ENCODE data around the gene TBX10. TPM values are rescaled to one million over a fixed set of nuclear protein-coding genes. Genes with fewer than 3 reads are reported as not detected.
A peak's percentile ranks its signal among the peaks of the same experiment; 100 is the strongest.

Gene TBX10
- total RNA-seq, 1 experiment from 2014 or later: not detected

DNA sequence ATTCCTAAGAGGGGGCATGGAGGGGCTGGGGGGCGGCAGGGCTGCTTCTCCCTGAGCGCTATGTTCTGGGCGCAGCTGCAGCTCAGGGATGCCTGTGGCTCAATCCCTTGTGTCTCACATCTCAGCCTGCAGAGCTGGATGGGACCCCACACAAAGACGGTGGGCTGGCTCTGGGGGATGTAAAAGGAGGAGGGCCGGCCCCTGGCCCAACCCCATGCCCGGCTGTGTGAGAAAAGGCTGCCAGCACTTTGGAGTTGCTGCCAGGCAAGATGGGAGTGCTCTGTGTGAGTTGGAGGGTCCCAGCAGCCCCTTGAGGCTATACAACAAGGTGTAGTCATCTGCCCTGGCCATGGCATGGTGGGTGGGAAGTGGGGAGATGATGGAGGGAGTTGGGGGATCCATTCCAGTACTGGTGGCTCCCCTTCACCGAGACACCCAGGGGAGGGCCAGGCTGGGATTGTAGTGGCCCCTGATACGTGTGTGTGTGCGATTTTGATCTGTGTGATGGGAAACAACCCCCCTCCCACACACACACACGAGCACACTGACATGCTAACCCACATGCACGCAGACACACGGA is 1.3 kb upstream of the TBX10 start:
- intact Hi-C loops (cut with micrococcal nuclease): loop anchor here (10.0 kb wide), 1 partner anchor 164 kb away; no protein-coding TSS in a partner anchor
- Histone ChIP-seq H3K36me3 (ENCODE audit: control insufficient read depth in 1 of 2, insufficient read depth in 2 of 2, low read length in 2 of 2) (no peaks in the 10 kb centered on the region), H3K9ac (ENCODE audit: low read length) (no peak overlapping the region), H3K4me3 (replicated peaks in 1 of 2; ENCODE audit: low read depth in 1 of 2, low read length in 2 of 2) (no peak overlapping the region), H3K27ac (ENCODE audit: low read depth, low read length) (no peak overlapping the region), H3K4me2 (ENCODE audit: low read length) (no peak overlapping the region), H4K20me1 (ENCODE audit: insufficient read depth) (no peaks in the 10 kb centered on the region), H3K4me1 (ENCODE audit: control insufficient read depth in 1 of 2, insufficient read depth in 2 of 2, low read length in 2 of 2) (no peaks in the 10 kb centered on the region), H2AFZ (ENCODE audit: low read depth, low read length, poor library complexity, severe bottlenecking) (no peak overlapping the region), H3K9me2 (ENCODE audit: insufficient read depth) (no peaks in the 10 kb centered on the region), H3K9me3 (ENCODE audit: control insufficient read depth in 1 of 2, insufficient read depth in 1 of 2, low read depth in 1 of 2, low read length in 2 of 2) (no peaks in the 10 kb centered on the region; a peak in 2 of 4 replicates), H3K27me3 (ENCODE audit: insufficient read depth, low read length) (no peaks in the 10 kb centered on the region), H3K79me2 (ENCODE audit: insufficient read depth, low read length) (no peaks in the 10 kb centered on the region)
- DNase-seq (ENCODE audit: low read depth, low spot score): no peak
- ChIA-PET RAD21 (ENCODE audit: low non-redundant PET in 1 of 2, low total read pairs in 2 of 2, uncharacterized antibody in 2 of 2, unreplicated experiment in 2 of 2) (no interaction called here), POLR2A (no interaction called here), CTCF (interaction anchor here (3.6 kb wide), 1 partner anchor 11 kb away, joined by 10 read pairs; the partner anchor contains the start of gene NUDT8)
- ATAC-seq: no peak
- BruUV-seq (replicated peaks): no TSS peak
- TF ChIP-seq CEBPB (IDR thresholded peaks at IDR 0.05; ENCODE audit: low read depth) (no peak), TCF7L2 (IDR thresholded peaks at IDR 0.05; ENCODE audit: borderline replicate concordance, extremely low read depth, insufficient read depth, insufficient read length) (no peak)
- TF ChIP-seq, protein P1, sequence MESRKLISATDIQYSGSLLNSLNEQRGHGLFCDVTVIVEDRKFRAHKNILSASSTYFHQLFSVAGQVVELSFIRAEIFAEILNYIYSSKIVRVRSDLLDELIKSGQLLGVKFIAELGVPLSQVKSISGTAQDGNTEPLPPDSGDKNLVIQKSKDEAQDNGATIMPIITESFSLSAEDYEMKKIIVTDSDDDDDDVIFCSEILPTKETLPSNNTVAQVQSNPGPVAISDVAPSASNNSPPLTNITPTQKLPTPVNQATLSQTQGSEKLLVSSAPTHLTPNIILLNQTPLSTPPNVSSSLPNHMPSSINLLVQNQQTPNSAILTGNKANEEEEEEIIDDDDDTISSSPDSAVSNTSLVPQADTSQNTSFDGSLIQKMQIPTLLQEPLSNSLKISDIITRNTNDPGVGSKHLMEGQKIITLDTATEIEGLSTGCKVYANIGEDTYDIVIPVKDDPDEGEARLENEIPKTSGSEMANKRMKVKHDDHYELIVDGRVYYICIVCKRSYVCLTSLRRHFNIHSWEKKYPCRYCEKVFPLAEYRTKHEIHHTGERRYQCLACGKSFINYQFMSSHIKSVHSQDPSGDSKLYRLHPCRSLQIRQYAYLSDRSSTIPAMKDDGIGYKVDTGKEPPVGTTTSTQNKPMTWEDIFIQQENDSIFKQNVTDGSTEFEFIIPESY (IDR thresholded peaks at IDR 0.05; ENCODE audit: extremely low read depth, insufficient replicate concordance, low read length): no peak

DNA sequence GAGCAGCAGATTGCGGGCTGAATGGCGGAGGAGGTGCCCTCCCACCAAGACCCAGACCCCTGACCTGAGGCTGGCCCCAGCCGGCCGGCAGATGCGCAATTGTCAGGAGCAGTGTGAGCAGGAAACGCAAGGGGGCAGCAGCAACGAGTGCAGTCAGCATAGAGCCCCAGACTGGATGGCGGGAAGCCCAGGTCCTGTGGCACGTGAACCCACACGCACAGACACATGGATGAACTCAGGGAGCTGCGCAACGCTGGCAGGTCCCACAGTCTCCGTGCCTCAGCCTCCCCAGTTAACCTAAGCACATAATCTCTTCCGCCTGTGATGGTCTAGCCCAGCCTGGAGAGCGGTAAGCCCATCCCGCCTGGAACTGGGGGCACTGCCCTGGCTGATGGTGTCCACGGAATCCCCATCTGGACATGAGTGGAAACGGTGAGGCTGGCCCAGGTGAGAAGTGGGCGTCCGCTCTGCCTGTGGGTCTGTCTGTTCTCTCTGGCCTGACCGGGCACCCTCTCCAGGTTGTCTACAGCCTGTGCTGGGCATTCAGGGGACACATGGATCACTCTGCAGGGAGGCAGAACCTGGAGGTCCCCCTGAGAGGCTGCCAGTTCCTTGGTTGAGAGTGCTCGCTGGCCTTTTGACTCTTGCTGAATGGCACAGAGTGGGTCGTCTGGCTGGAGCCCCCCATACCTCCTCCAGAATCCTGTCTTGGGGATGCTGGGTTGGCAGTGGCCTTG is 626 bp upstream of the TBX10 start:
- no peak overlapping the region for H2AFZ ChIP-seq (ENCODE audit: low read depth, low read length, poor library complexity, severe bottlenecking)
- CTCF ChIA-PET: interaction anchor here (3.6 kb wide), 1 partner anchor 10 kb away, joined by 10 read pairs; the partner anchor contains the start of gene NUDT8
- no peaks in the 10 kb centered on the region; a peak in 2 of 4 replicates for H3K9me3 ChIP-seq (ENCODE audit: control insufficient read depth in 1 of 2, insufficient read depth in 1 of 2, low read depth in 1 of 2, low read length in 2 of 2)
- intact Hi-C loops (cut with micrococcal nuclease): loop anchor here (10.0 kb wide), 1 partner anchor 165 kb away; no protein-coding TSS in a partner anchor
- no peaks in the 10 kb centered on the region for H3K79me2 ChIP-seq (ENCODE audit: insufficient read depth, low read length)
- RAD21 ChIA-PET (ENCODE audit: low non-redundant PET in 1 of 2, low total read pairs in 2 of 2, uncharacterized antibody in 2 of 2, unreplicated experiment in 2 of 2): no interaction called here
- BruUV-seq (replicated peaks): no TSS peak
- H3K4me1 ChIP-seq (ENCODE audit: control insufficient read depth in 1 of 2, insufficient read depth in 2 of 2, low read length in 2 of 2): no peaks in the 10 kb centered on the region
- H3K9ac ChIP-seq (ENCODE audit: low read length): no peak overlapping the region
- no peak overlapping the region for H3K27ac ChIP-seq (ENCODE audit: low read depth, low read length)
- H3K27me3 ChIP-seq (ENCODE audit: insufficient read depth, low read length): no peaks in the 10 kb centered on the region
- ATAC-seq: peak; percentile 93
- no peak overlapping the region for H3K4me3 ChIP-seq (replicated peaks in 1 of 2; ENCODE audit: low read depth in 1 of 2, low read length in 2 of 2)
- no peaks in the 10 kb centered on the region for H4K20me1 ChIP-seq (ENCODE audit: insufficient read depth)
- H3K36me3 ChIP-seq (ENCODE audit: control insufficient read depth in 1 of 2, insufficient read depth in 2 of 2, low read length in 2 of 2): no peaks in the 10 kb centered on the region
- no peaks in the 10 kb centered on the region for H3K9me2 ChIP-seq (ENCODE audit: insufficient read depth)
- H3K4me2 ChIP-seq (ENCODE audit: low read length): no peak overlapping the region
- POLR2A ChIA-PET: no interaction called here
- peak; percentile 36 for DNase-seq (ENCODE audit: low read depth, low spot score)
- TF ChIP-seq SP1 (IDR thresholded peaks at IDR 0.05; ENCODE audit: low read depth): no peak
- TF ChIP-seq, protein P2, sequence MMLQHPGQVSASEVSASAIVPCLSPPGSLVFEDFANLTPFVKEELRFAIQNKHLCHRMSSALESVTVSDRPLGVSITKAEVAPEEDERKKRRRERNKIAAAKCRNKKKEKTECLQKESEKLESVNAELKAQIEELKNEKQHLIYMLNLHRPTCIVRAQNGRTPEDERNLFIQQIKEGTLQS (IDR thresholded peaks at IDR 0.05): no peak
- TF ChIP-seq, protein P3, sequence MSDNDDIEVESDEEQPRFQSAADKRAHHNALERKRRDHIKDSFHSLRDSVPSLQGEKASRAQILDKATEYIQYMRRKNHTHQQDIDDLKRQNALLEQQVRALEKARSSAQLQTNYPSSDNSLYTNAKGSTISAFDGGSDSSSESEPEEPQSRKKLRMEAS (IDR thresholded peaks at IDR 0.05): peak; percentile 98
- no peak for TF ChIP-seq TCF7L2 (IDR thresholded peaks at IDR 0.05; ENCODE audit: borderline replicate concordance, extremely low read depth, insufficient read depth, insufficient read length)
- no peak for TF ChIP-seq ZNF274 (IDR thresholded peaks at IDR 0.05; ENCODE audit: low read depth, low read length)
- no peak for TF ChIP-seq ELF1 (IDR thresholded peaks at IDR 0.05; ENCODE audit: borderline replicate concordance, low read depth)
- no peak for TF ChIP-seq JUND (IDR thresholded peaks at IDR 0.05)
- no peak for TF ChIP-seq POLR2AphosphoS5 (IDR thresholded peaks at IDR 0.05; ENCODE audit: low read depth, low read length)
- TF ChIP-seq CEBPB (IDR thresholded peaks at IDR 0.05; ENCODE audit: low read depth): no peak
- TF ChIP-seq YY1 (IDR thresholded peaks at IDR 0.05; ENCODE audit: extremely low read depth, insufficient replicate concordance, low read depth, low read length): no peak
- TF ChIP-seq, protein P4, sequence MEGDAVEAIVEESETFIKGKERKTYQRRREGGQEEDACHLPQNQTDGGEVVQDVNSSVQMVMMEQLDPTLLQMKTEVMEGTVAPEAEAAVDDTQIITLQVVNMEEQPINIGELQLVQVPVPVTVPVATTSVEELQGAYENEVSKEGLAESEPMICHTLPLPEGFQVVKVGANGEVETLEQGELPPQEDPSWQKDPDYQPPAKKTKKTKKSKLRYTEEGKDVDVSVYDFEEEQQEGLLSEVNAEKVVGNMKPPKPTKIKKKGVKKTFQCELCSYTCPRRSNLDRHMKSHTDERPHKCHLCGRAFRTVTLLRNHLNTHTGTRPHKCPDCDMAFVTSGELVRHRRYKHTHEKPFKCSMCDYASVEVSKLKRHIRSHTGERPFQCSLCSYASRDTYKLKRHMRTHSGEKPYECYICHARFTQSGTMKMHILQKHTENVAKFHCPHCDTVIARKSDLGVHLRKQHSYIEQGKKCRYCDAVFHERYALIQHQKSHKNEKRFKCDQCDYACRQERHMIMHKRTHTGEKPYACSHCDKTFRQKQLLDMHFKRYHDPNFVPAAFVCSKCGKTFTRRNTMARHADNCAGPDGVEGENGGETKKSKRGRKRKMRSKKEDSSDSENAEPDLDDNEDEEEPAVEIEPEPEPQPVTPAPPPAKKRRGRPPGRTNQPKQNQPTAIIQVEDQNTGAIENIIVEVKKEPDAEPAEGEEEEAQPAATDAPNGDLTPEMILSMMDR (IDR thresholded peaks at IDR 0.05 in 2 of 3, conservative IDR thresholded peaks at IDR 0.05 in 1 of 3; ENCODE audit: borderline replicate concordance in 1 of 3, insufficient read depth in 1 of 3, low read depth in 2 of 3, low read length in 2 of 3): peak; percentile 64 to 75 (median 68); a peak in 5 of 6 replicates
- TF ChIP-seq EZH2 (IDR thresholded peaks at IDR 0.05): no peak

Data from HCT116 (cell line).